HepG2 (cell line): Measurements from ENCODE around the gene RGS2. TPM values are rescaled to one million over a fixed set of nuclear protein-coding genes. Genes with fewer than 3 reads are reported as not detected.

Source experiments
- ATAC-seq: fragments of 200-7000 bp; cut with Tn5 transposase; 3 replicates; pipeline ENCODE4 v1.9.1; 2020; ENCODE audit warnings: mild to moderate bottlenecking, moderate library complexity
- BruUV-seq: library from RNA; stranded (reverse); fragments of 400-500 nt; replicated peaks from 2 replicates; lab custom pipeline; 2021; lab: Mats Ljungman, UMichigan
- CTCF ChIA-PET: fragments of 300-600 bp; formaldehyde crosslinking; extraction: SDS; loops from one replicate; lab custom pipeline; 2021; ENCODE audit warnings: low total read pairs, inconsistent platforms, low intra/inter-chr PET ratio; lab: Yijun Ruan, JAX
- POLR2A ChIA-PET: fragments of 350-600 bp; sonication (Branson Sonifier 250); formaldehyde crosslinking; loops from one replicate; lab custom pipeline; 2020; ENCODE audit warnings: antibody characterized with exemption, inconsistent platforms; lab: Yijun Ruan, JAX
- DNase-seq: peaks from one replicate; pipeline ENCODE4 v3.0.0-alpha.2; 2015; ENCODE audit warnings: low spot score
- FAIRE-seq: peaks from 3 replicates; lab custom pipeline; 2011; peaks lifted over from hg19 to GRCh38; lab: Jason Lieb, UNC
- H2AFZ ChIP-seq: one replicate; pipeline ENCODE4 v1.6.1; 2011; ENCODE audit warnings: low read length, inconsistent platforms
- H3K27ac ChIP-seq: fragments of 300-600 bp; 3 replicates; pipeline ENCODE4 v1.8.0; 2011; ENCODE audit warnings: mixed run types, mild to moderate bottlenecking, mixed read lengths, low read length, inconsistent platforms; ENCODE audit not compliant: insufficient read depth; ENCODE audit errors: extremely low read length
- H3K27me3 ChIP-seq, 2 experiments: fragments of 200-600 bp in 1 of 2; 2 replicates in 1 of 2; 3 replicates in 1 of 2; pipeline versions ENCODE4 v1.6.0 to v1.8.0; 2011; ENCODE audit warnings: low read length in 2 of 2, mild to moderate bottlenecking in 2 of 2, moderate library complexity in 2 of 2, inconsistent platforms in 1 of 2; ENCODE audit not compliant: insufficient read depth in 2 of 2, control insufficient read depth in 1 of 2
- H3K36me3 ChIP-seq, 2 experiments: fragments of 200-600 bp in 1 of 2; replicated peaks in 1 of 2; 2 replicates in 1 of 2; 3 replicates in 1 of 2; pipeline versions ENCODE4 v1.5.1 to v1.8.0; 2011; ENCODE audit warnings: low read length in 2 of 2, inconsistent platforms in 1 of 2; ENCODE audit not compliant: insufficient read depth in 2 of 2, control insufficient read depth in 1 of 2
- H3K4me1 ChIP-seq: 2 replicates; pipeline ENCODE4 v1.5.1; 2012; ENCODE audit warnings: low read length, inconsistent platforms; ENCODE audit not compliant: insufficient read depth
- H3K4me2 ChIP-seq: 2 replicates; pipeline ENCODE4 v1.6.0; 2011; ENCODE audit warnings: low read depth, low read length, inconsistent platforms
- H3K4me3 ChIP-seq, 3 experiments: fragments of 200-600 bp in 1 of 3; sonication (generic), shearing (Covaris generic) in 1 of 3; replicated peaks in 1 of 3; 2 replicates each; pipeline ENCODE4 v1.5.1; 2011 to 2016; ENCODE audit warnings: low read length in 3 of 3, inconsistent platforms in 2 of 3, low read depth in 2 of 3, mild to moderate bottlenecking in 2 of 3, control low read depth in 1 of 3, mixed read lengths in 1 of 3; ENCODE audit not compliant: insufficient read depth in 1 of 3
- H3K79me2 ChIP-seq: one replicate; pipeline ENCODE4 v1.6.1; 2011; ENCODE audit warnings: low read length, inconsistent platforms; ENCODE audit not compliant: insufficient read depth
- H3K9ac ChIP-seq: 2 replicates; pipeline ENCODE4 v1.6.0; 2011; ENCODE audit warnings: mild to moderate bottlenecking, low read depth, low read length, inconsistent platforms; ENCODE audit not compliant: insufficient read depth
- H3K9me3 ChIP-seq: 2 replicates; pipeline ENCODE4 v1.5.1; 2012; ENCODE audit warnings: mild to moderate bottlenecking, low read length
- H4K20me1 ChIP-seq: 2 replicates; pipeline ENCODE4 v1.6.0; 2011; ENCODE audit warnings: inconsistent platforms, mild to moderate bottlenecking, low read length, moderate library complexity; ENCODE audit not compliant: insufficient read depth
- FOXA3 ChIP-seq: IDR thresholded peaks from 2 replicates; pipeline ENCODE4 v1.6.1; 2016; ENCODE audit warnings: missing genetic modification reagents, missing compliant biosample characterization
- ISL2 ChIP-seq: sonication (generic); formaldehyde crosslinking; IDR thresholded peaks from 2 replicates; pipeline ENCODE4 v1.5.0; 2020; ENCODE audit warnings: missing genetic modification reagents
- TAF1 ChIP-seq: sonication (generic); formaldehyde crosslinking; IDR thresholded peaks from 2 replicates; pipeline ENCODE4 v1.4.0; 2020; ENCODE audit warnings: missing genetic modification reagents
- ZBTB2 ChIP-seq: sonication (generic); formaldehyde crosslinking; IDR thresholded peaks from 2 replicates; pipeline ENCODE4 v1.8.0; 2022; ENCODE audit warnings: low read depth, missing genetic modification reagents
- ZNF432 ChIP-seq: sonication (generic); formaldehyde crosslinking; IDR thresholded peaks from 2 replicates; pipeline ENCODE4 v1.5.0; 2020; ENCODE audit warnings: missing genetic modification reagents, mild to moderate bottlenecking, borderline replicate concordance
- WGBS: methylation state at CpG from one replicate; pipeline ENCODE4 v1.1.6; 2017; ENCODE audit warnings: low lambda C conversion rate; 5-methylcytosine and 5-hydroxymethylcytosine counted together
- in situ Hi-C: cut with HindIII; loops from 2 replicates; pipeline ENCODE4 v1.10.0; 2017; ENCODE audit warnings: low pct_unique_long_range_greater_than_20kb; ENCODE audit not compliant: extremely low pct_ligation_motif_present
- intact Hi-C: fragments of 100-400 bp; cut with micrococcal nuclease; formaldehyde crosslinking; loops from one replicate; pipeline ENCODE4 v1.10.0; 2022; ENCODE audit not compliant: unreplicated experiment
- polyA plus RNA-seq, 8 experiments: library from polyadenylated mRNA; depleted of rRNA in 3 of 8; stranded (reverse) in 7 of 8; unstranded in 1 of 8; fragments of >200 nt; fragmentation: Illumina TruSeq in 4 of 8; extraction: Trizol in 4 of 8; gene quantifications; 2 replicates each; pipeline versions ENCODE4 v1.2.1 to v1.2.3, GENCODE V29; 2011 to 2016; ENCODE audit warnings: low read depth in 4 of 8, missing spikeins in 1 of 8, mixed read lengths in 1 of 8; ENCODE audit not compliant: insufficient read depth in 1 of 8
- total RNA-seq, 5 experiments: library from RNA; depleted of rRNA; stranded (reverse); fragments of >200 nt; fragmentation: Illumina TruSeq; extraction: Trizol; gene quantifications; 2 replicates each; pipeline ENCODE4 v1.2.3, GENCODE V29; 2016; ENCODE audit warnings: low read depth in 1 of 5

RGS2 gene
- total and polyA plus RNA-seq, 2 of the 13 experiments (the other 11 are each of a cell fraction or from before 2014, with no cell fraction given): 0.64 to 1.4 TPM

GRCh38 chr1:192809307-192810252 lies 741 bp downstream of the RGS2 start:
- CTCF ChIA-PET: interaction anchor here (0.8 kb wide), 1 partner anchor 332 kb away, joined by 3 read pairs; no protein-coding TSS in a partner anchor
- 89% methylated on average over 25 of the region's 25 CpGs for WGBS

More at GRCh38 chr1:192809307-192810252, 741 bp downstream of the RGS2 start:
- in situ Hi-C loops (loop anchor here (5.0 to 10.0 kb wide), 2 partner anchors 208 to 315 kb away; partner anchors contain the start of gene CDC73), intact Hi-C loops (loop anchor here (2.0 to 10.0 kb wide), 4 partner anchors 165 to 313 kb away; partner anchors contain the start of gene CDC73)
- Histone ChIP-seq H3K27me3 (peaks cover 0 to 4% of the 10 kb centered on the region in 2 experiments; a peak in 1 of 5 replicates), H3K4me3 (peak overlapping the region; percentile 28 to 62 (median 61); a peak in 5 of 6 replicates), H3K4me2 (peak overlapping the region; percentile 87), H2AFZ (no peak overlapping the region), H3K4me1 (peaks cover 29% of the 10 kb centered on the region), H3K9ac (no peak overlapping the region), H3K79me2 (no peaks in the 10 kb centered on the region), H3K9me3 (no peaks in the 10 kb centered on the region), H3K27ac (no peak overlapping the region), H4K20me1 (no peaks in the 10 kb centered on the region), H3K36me3 (no peaks in the 10 kb centered on the region)
- POLR2A ChIA-PET: no interaction called here
- TF ChIP-seq FOXA3 (CRISPR knock-in tag): no peak
- no peak for TF ChIP-seq TAF1 (CRISPR knock-in tag)
- no peak for TF ChIP-seq ISL2 (CRISPR knock-in tag)
- TF ChIP-seq ZBTB2 (CRISPR knock-in tag): no peak
- no peak for TF ChIP-seq ZNF432 (CRISPR knock-in tag)
- BruUV-seq: TSS peak; percentile 86
- ATAC-seq (no peak), DNase-seq (no peak), FAIRE-seq (no peak)
